ENCODE results near the gene SCARF2.

DNA sequence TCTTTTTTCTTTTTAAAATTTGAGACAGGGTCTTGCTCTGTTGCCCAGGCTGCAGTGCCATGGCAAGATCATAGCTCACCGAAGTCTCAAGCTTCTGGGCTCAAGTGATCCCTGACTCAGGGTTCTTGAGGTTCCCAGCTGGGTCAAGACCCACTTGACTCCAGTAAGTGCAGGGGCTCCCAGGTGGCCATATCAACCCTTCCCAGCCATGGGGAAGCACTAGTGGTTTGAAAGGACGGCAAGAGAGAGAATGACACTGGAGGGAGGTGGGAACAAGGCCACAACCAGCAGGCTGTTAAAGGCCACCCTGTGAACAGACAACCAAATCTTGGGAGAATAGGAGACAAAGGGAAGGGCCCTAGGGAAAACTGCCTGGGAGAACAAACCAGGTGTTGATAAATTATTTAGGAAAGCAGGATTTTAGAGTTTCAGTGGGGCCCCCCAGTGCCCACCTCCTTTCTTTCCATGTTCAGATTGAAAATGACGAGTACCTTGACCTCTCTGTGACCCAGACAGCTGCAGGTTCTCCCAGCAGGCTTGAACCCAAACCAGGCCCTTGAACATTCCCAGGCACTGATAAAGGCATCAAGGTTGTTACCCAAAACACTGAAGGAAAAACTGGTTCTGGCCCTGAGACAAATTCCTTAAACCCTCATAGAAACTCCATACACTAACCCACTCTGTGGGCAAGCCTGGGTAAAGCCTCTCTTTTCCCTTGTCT is 29.2 kb upstream of the SCARF2 start:
- TF ChIP-seq, protein P1, sequence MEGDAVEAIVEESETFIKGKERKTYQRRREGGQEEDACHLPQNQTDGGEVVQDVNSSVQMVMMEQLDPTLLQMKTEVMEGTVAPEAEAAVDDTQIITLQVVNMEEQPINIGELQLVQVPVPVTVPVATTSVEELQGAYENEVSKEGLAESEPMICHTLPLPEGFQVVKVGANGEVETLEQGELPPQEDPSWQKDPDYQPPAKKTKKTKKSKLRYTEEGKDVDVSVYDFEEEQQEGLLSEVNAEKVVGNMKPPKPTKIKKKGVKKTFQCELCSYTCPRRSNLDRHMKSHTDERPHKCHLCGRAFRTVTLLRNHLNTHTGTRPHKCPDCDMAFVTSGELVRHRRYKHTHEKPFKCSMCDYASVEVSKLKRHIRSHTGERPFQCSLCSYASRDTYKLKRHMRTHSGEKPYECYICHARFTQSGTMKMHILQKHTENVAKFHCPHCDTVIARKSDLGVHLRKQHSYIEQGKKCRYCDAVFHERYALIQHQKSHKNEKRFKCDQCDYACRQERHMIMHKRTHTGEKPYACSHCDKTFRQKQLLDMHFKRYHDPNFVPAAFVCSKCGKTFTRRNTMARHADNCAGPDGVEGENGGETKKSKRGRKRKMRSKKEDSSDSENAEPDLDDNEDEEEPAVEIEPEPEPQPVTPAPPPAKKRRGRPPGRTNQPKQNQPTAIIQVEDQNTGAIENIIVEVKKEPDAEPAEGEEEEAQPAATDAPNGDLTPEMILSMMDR (IDR thresholded peaks at IDR 0.05), result no peak
- TF ChIP-seq POLR2A (IDR thresholded peaks at IDR 0.05), result no peak
- TF ChIP-seq POLR2AphosphoS5 (IDR thresholded peaks at IDR 0.05), result no peak

All from suprapubic skin (tissue), 4 donors.